Muscle of leg (tissue), 11 donors: ENCODE data around the gene PAX7. TPM values are rescaled to one million over a fixed set of nuclear protein-coding genes. Genes with fewer than 3 reads are reported as not detected.
"Not testable (repeated sequence)": the region's sequence is repeated elsewhere in the genome, so short reads cannot be mapped to it uniquely, and the experiment has no call there.

Experiments used
- DNase-seq: peaks from one replicate; pipeline ENCODE4 v3.0.0; 2013
- H3K27ac ChIP-seq: one replicate; pipeline ENCODE4 v1.5.1; 2013; ENCODE audit warnings: mild to moderate bottlenecking, low read length, control low read depth
- H3K27me3 ChIP-seq: one replicate; pipeline ENCODE4 v1.6.1; 2013; ENCODE audit warnings: low read length; ENCODE audit not compliant: control insufficient read depth, insufficient read depth
- H3K36me3 ChIP-seq: one replicate; pipeline ENCODE4 v1.6.1; 2013; ENCODE audit warnings: low read length; ENCODE audit not compliant: control insufficient read depth, insufficient read depth
- H3K4me1 ChIP-seq: one replicate; pipeline ENCODE4 v1.6.1; 2013; ENCODE audit warnings: low read length; ENCODE audit not compliant: control insufficient read depth, insufficient read depth
- H3K4me3 ChIP-seq: one replicate; pipeline ENCODE4 v1.5.1; 2013; ENCODE audit warnings: low read length, control low read depth
- H3K9me3 ChIP-seq: replicated peaks from 2 replicates; pipeline ENCODE4 v1.6.1; 2013; ENCODE audit warnings: low read depth, low read length; ENCODE audit not compliant: control insufficient read depth
- WGBS: methylation state at CpG from one replicate; pipeline ENCODE4 v1.1.5; 2013; ENCODE audit warnings: missing lambda C conversion rate; ENCODE audit not compliant: insufficient coverage; 5-methylcytosine and 5-hydroxymethylcytosine counted together
- polyA plus RNA-seq, 8 donors: library from polyadenylated mRNA; unstranded; fragments of 120-200 nt; gene quantifications; one replicate each; pipeline versions ENCODE4 v1.2.1 to v1.2.3, GENCODE V29; 2013; ENCODE audit warnings: inconsistent platforms in 1 of 8, low replicate concordance in 1 of 8; ENCODE audit not compliant: insufficient read length in 8 of 8, insufficient read depth in 1 of 8
- total RNA-seq: library from RNA; stranded (reverse); fragments of 120-200 nt; gene quantifications from one replicate; pipeline ENCODE4 v1.2.4, GENCODE V29; 2013

The PAX7 gene
- total and polyA plus RNA-seq, 9 donors = 34.0 to 60.2 (median 47.3) TPM

- H3K27me3 ChIP-seq = no peaks in the 10 kb centered on the region
- no peak for DNase-seq
- H3K4me1 ChIP-seq = no peaks in the 10 kb centered on the region
- peaks cover 12% of the 10 kb centered on the region for H3K36me3 ChIP-seq
- H3K27ac ChIP-seq = no peak overlapping the region
- H3K4me3 ChIP-seq = no peak overlapping the region
- H3K9me3 ChIP-seq = peaks cover 6% of the 10 kb centered on the region
Observed at GRCh38 chr1:18749569-18749968, 118.9 kb downstream of the PAX7 start.

GRCh38 chr1:18750600-18750999 is 120.0 kb downstream of the PAX7 start:
- Histone ChIP-seq H3K36me3 (peaks cover 11% of the 10 kb centered on the region), H3K4me1 (no peaks in the 10 kb centered on the region), H3K27ac (no peak overlapping the region), H3K9me3 (peaks cover 6% of the 10 kb centered on the region), H3K4me3 (no peak overlapping the region), H3K27me3 (no peaks in the 10 kb centered on the region)
- DNase-seq = no peak
- 80% methylated on average over 1 of the region's 2 CpGs for WGBS

DNA sequence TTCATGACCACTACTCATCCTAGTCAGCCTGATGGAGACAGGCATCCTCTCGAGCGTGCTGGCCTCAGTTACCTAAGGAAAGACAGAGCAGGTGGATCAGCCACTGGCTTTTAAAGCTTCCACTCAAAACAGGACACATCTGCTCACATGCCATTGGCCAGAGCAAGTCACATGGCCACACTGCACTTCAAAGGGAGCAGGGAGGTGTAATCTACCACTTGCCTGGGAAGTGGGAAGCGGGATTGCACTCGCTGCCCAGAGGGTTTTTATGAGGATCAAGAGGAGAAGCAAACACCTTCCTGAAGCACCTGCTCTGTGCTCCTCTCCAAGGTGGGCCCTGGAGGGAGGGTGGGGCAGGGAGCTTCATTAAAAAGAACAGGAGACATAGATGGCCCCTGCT is 120.8 kb downstream of the PAX7 start:
- no peak for DNase-seq
- peaks cover 4% of the 10 kb centered on the region for H3K36me3 ChIP-seq
- no peak overlapping the region for H3K27ac ChIP-seq
- no peaks in the 10 kb centered on the region for H3K4me1 ChIP-seq
- H3K4me3 ChIP-seq = no peak overlapping the region
- no CpG with 5 or more reads among the region's 4 CpGs for WGBS
- H3K9me3 ChIP-seq = peaks cover 6% of the 10 kb centered on the region
- H3K27me3 ChIP-seq = no peaks in the 10 kb centered on the region

- peaks cover under 1% of the 10 kb centered on the region for H3K36me3 ChIP-seq
- H3K9me3 ChIP-seq = peaks cover 6% of the 10 kb centered on the region
- no peak for DNase-seq
- H3K4me3 ChIP-seq = no peak overlapping the region
- H3K27ac ChIP-seq = no peak overlapping the region
- no peaks in the 10 kb centered on the region for H3K4me1 ChIP-seq
- H3K27me3 ChIP-seq = no peaks in the 10 kb centered on the region
Observed at GRCh38 chr1:18752409-18752808, 121.8 kb downstream of the PAX7 start.

GRCh38 chr1:18760156-18760555 is 129.5 kb downstream of the PAX7 start:
- no peaks in the 10 kb centered on the region for H3K36me3 ChIP-seq
- H3K27ac ChIP-seq = no peak overlapping the region
- no peaks in the 10 kb centered on the region for H3K27me3 ChIP-seq
- DNase-seq = no peak
- H3K4me3 ChIP-seq = no peak overlapping the region
- peaks cover 31% of the 10 kb centered on the region for H3K4me1 ChIP-seq
- no CpG with 5 or more reads among the region's 3 CpGs for WGBS
- no peaks in the 10 kb centered on the region for H3K9me3 ChIP-seq

DNA sequence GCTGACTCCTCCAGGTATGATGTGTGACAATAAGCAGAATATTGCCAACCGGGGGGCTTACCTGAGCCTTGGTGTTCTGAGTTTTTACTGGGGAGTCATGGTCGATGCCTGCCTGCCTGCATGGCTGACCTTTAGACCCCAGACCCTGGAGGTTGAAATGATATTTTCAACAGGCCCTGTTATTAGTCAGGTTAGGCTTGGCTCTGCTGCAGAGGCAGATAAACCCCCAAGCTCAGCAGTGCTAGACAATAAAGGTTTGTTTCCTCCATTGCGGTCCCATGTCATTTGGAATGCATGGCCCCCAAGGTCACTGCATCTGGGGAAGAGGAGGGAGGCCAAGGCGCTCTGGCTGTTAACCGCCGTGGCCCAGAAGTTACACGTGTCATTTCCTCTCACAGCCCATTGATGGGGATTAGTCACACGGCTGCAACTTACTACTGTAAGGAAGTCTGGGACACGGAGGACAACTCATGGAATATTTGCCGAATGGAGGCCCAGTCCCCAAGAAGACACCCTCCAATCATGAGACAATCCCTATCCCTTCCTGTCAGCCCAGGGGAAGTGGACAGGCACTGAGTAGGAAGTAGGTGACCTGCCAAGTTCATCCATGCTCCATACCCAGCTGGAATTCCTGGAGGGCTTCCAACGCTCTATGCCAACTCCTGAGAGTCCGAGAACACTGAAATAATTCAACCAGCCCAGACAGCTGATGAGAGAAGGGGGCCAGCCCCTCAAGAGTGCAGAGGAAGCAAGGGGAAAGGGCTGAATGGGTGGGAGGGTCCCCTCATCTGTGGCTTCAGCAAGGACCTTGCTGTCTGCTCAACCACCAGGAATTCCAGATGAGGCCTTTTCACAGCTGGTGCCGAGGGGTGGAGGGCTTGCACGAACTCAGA is 131.5 kb downstream of the PAX7 start:
- Histone ChIP-seq H3K27ac (peak overlapping the region; percentile 57), H3K9me3 (no peaks in the 10 kb centered on the region), H3K4me3 (no peak overlapping the region), H3K27me3 (no peaks in the 10 kb centered on the region), H3K4me1 (peaks cover 44% of the 10 kb centered on the region), H3K36me3 (no peaks in the 10 kb centered on the region)
- 56% methylated on average over 3 of the region's 14 CpGs for whole genome bisulfite sequencing
- peak; percentile 86 for DNase-seq

- Histone ChIP-seq H3K36me3 (no peaks in the 10 kb centered on the region), H3K4me3 (no peak overlapping the region), H3K27me3 (peaks cover 5% of the 10 kb centered on the region), H3K4me1 (peaks cover 47% of the 10 kb centered on the region), H3K27ac (peak overlapping the region; percentile 39), H3K9me3 (no peaks in the 10 kb centered on the region)
- peak; percentile 88 for DNase-seq
- 17% methylated on average over 5 of the region's 7 CpGs for WGBS
Observed at GRCh38 chr1:18764362-18764761, 133.7 kb downstream of the PAX7 start.

- no peak overlapping the region for H3K27ac ChIP-seq
- H3K9me3 ChIP-seq = no peaks in the 10 kb centered on the region
- DNase-seq = no peak
- no peaks in the 10 kb centered on the region for H3K36me3 ChIP-seq
- H3K4me3 ChIP-seq = no peak overlapping the region
- H3K27me3 ChIP-seq = peaks cover 6% of the 10 kb centered on the region
- 86% methylated on average over 1 of the region's 7 CpGs for WGBS
- peaks cover 47% of the 10 kb centered on the region for H3K4me1 ChIP-seq
Observed at GRCh38 chr1:18765725-18766124, 135.1 kb downstream of the PAX7 start.

DNA sequence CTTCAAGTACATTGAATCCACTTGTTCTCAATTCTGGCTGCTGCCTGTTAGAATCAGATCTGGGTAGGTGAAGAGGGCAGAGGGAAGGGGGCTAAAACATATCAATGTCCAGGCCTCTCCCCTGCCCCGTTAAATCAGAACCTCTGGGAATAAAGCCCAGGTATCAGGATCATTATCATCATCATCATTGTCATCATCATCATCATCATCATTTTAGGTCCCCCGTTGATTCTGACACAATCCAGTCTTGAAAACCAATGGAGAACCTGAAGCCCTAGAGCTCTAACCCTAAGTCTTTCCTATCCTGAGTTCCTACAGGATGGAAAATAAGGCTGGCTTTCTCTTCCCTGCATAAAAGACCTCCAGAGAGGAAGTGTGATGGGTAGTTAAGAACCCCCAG is 135.7 kb downstream of the PAX7 start:
- WGBS = 90% methylated on average over 2 of the region's 2 CpGs
- Histone ChIP-seq H3K27ac (no peak overlapping the region), H3K4me1 (peaks cover 47% of the 10 kb centered on the region), H3K36me3 (no peaks in the 10 kb centered on the region), H3K9me3 (no peaks in the 10 kb centered on the region), H3K27me3 (peaks cover 6% of the 10 kb centered on the region), H3K4me3 (no peak overlapping the region)
- DNase-seq = no peak

DNA sequence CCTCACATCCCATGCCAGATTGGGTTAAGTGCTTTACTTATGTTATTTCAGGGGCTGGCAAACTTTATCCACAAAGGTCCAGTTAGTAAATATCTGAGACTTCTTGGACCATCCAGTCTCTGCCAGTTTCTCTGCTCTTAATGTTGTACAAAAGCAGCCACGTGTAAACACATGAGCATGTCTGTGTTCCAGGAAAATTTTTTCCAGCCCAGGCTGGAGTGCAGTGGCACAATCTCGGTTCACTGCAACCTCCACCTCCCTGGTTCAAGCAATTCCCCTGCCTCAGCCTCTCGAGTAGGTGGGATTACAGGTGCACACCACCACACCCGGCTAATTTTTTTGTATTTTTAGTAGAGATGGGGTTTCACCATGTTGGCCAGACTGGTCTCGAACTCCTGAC is 136.9 kb downstream of the PAX7 start:
- not testable (repeated sequence) for DNase-seq, H3K4me3 ChIP-seq, H3K27ac ChIP-seq, H3K9me3 ChIP-seq, H3K36me3 ChIP-seq, H3K27me3 ChIP-seq
- peaks cover 39% of the 10 kb centered on the region for H3K4me1 ChIP-seq
- 33% methylated on average over 1 of the region's 5 CpGs for WGBS
